Measurements from ENCODE around the gene CASP1.

- no peak for TF ChIP-seq GATA3 (IDR thresholded peaks at IDR 0.05; ENCODE audit: low read depth, low read length)
- no peak for TF ChIP-seq GATA2 (IDR thresholded peaks at IDR 0.05; ENCODE audit: low read depth, low read length)
Measured at GRCh38 chr11:105070306-105070705, 35.4 kb upstream of the CASP1 start.
